ENCODE results near the gene TRIM15.

DNA sequence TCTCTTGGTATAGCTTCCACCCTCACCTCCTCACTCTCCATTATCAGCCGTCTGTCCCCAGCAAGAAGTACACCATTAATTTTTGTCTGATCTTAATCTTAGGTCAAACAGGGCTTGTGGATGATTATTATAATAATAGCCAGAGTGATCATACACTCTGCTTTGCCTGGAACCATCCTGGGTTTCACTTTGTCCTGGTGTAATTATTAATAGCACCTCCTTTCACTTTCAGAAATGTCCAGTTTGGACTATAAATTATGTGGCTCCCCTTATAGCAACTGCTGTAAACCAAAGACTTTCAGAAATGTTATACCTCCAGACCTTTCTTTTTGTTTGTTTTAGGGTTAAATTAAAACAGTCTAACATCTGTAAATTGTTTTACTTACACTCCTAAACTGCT lies 49.5 kb upstream of the TRIM15 start:
- TF ChIP-seq POLR2A (IDR thresholded peaks at IDR 0.05) (no peak), EP300 (IDR thresholded peaks at IDR 0.05) (no peak)
- TF ChIP-seq, protein P1, sequence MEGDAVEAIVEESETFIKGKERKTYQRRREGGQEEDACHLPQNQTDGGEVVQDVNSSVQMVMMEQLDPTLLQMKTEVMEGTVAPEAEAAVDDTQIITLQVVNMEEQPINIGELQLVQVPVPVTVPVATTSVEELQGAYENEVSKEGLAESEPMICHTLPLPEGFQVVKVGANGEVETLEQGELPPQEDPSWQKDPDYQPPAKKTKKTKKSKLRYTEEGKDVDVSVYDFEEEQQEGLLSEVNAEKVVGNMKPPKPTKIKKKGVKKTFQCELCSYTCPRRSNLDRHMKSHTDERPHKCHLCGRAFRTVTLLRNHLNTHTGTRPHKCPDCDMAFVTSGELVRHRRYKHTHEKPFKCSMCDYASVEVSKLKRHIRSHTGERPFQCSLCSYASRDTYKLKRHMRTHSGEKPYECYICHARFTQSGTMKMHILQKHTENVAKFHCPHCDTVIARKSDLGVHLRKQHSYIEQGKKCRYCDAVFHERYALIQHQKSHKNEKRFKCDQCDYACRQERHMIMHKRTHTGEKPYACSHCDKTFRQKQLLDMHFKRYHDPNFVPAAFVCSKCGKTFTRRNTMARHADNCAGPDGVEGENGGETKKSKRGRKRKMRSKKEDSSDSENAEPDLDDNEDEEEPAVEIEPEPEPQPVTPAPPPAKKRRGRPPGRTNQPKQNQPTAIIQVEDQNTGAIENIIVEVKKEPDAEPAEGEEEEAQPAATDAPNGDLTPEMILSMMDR (IDR thresholded peaks at IDR 0.05), result no peak

All from tibial nerve (tissue), 4 donors.